H1 (cell line): ENCODE results near the gene VPS41. TPM values are rescaled to one million over a fixed set of nuclear protein-coding genes. Genes with fewer than 3 reads are reported as not detected.

ENCODE experiments used
- CTCF ChIA-PET: fragments of 300-600 bp; sonication (Branson Sonifier 250); formaldehyde crosslinking; loops from one replicate; lab custom pipeline; 2021; ENCODE audit not compliant: partially characterized antibody; lab: Charles Lee
- POLR2A ChIA-PET: fragments of 300-600 bp; sonication (Branson Sonifier 250); formaldehyde crosslinking; loops from one replicate; lab custom pipeline; 2021; ENCODE audit warnings: inconsistent platforms; ENCODE audit not compliant: partially characterized antibody; lab: Charles Lee
- DNase-seq, 2 experiments: peaks; one replicate each; pipeline versions ENCODE4 v3.0.0 to v3.0.0-alpha.2; 2010 to 2022; ENCODE audit warnings: low spot score in 2 of 2, low read depth in 1 of 2, mixed read lengths in 1 of 2
- FAIRE-seq: peaks from 2 replicates; lab custom pipeline; 2011; peaks lifted over from hg19 to GRCh38; lab: Jason Lieb, UNC
- H2AFZ ChIP-seq: 2 replicates; pipeline ENCODE4 v1.8.1; 2012; ENCODE audit warnings: low read length, inconsistent platforms
- H2AK5ac ChIP-seq: 2 replicates; pipeline ENCODE4 v1.6.1; 2013; ENCODE audit warnings: low read depth, low read length
- H2BK120ac ChIP-seq: replicated peaks from 2 replicates; pipeline ENCODE3; 2013; ENCODE audit warnings: low read depth, low read length, inconsistent platforms
- H2BK12ac ChIP-seq: 2 replicates; pipeline ENCODE4 v1.6.1; 2013; ENCODE audit warnings: low read depth, low read length
- H2BK15ac ChIP-seq: 2 replicates; pipeline ENCODE4 v1.6.1; 2013; ENCODE audit warnings: low read length
- H2BK20ac ChIP-seq: 2 replicates; pipeline ENCODE4 v1.6.1; 2013; ENCODE audit warnings: low read length
- H2BK5ac ChIP-seq: 2 replicates; pipeline ENCODE4 v1.6.1; 2013; ENCODE audit warnings: low read depth, low read length
- H3K14ac ChIP-seq: 2 replicates; pipeline ENCODE4 v1.6.1; 2013; ENCODE audit warnings: inconsistent platforms; ENCODE audit not compliant: insufficient read length
- H3K18ac ChIP-seq: 2 replicates; pipeline ENCODE4 v1.6.1; 2013; ENCODE audit warnings: low read length; ENCODE audit errors: extremely low read depth
- H3K23ac ChIP-seq: 2 replicates; pipeline ENCODE4 v1.6.1; 2013; ENCODE audit warnings: inconsistent platforms; ENCODE audit not compliant: insufficient read length
- H3K23me2 ChIP-seq: 2 replicates; pipeline ENCODE4 v1.6.1; 2013; ENCODE audit warnings: low read depth, low read length
- H3K27ac ChIP-seq: 2 replicates; pipeline ENCODE4 v1.6.1; 2011; ENCODE audit warnings: low read depth, low read length, inconsistent platforms
- H3K27me3 ChIP-seq, 4 experiments: replicated peaks in 1 of 4; 1 replicate in 1 of 4; 2 replicates in 3 of 4; pipeline versions ENCODE4 v1.6.1 to v1.8.1; 2011 to 2013; ENCODE audit warnings: low read length in 3 of 4, mild to moderate bottlenecking in 3 of 4, inconsistent platforms in 2 of 4, mixed read lengths in 2 of 4, moderate library complexity in 1 of 4; ENCODE audit not compliant: control insufficient read depth in 3 of 4, insufficient read depth in 3 of 4; ENCODE audit errors: extremely low read depth in 1 of 4
- H3K36me3 ChIP-seq, 4 experiments: 2 replicates each; pipeline versions ENCODE4 v1.6.1 to v1.8.1; 2011 to 2013; ENCODE audit warnings: mild to moderate bottlenecking in 4 of 4, low read length in 3 of 4, moderate library complexity in 2 of 4, control low read depth in 1 of 4, inconsistent platforms in 1 of 4; ENCODE audit not compliant: insufficient read depth in 4 of 4, control insufficient read depth in 2 of 4
- H3K4ac ChIP-seq: replicated peaks from 2 replicates; pipeline ENCODE3; 2013; ENCODE audit warnings: low read length, low read depth, mixed read lengths, inconsistent platforms; ENCODE audit not compliant: insufficient read length
- H3K4me1 ChIP-seq, 4 experiments: replicated peaks in 1 of 4; 1 replicate in 1 of 4; 2 replicates in 3 of 4; pipeline versions ENCODE4 v1.6.1 to v1.8.1; 2011 to 2013; ENCODE audit warnings: low read length in 3 of 4, inconsistent platforms in 2 of 4, mixed read lengths in 1 of 4; ENCODE audit not compliant: insufficient read depth in 4 of 4, control insufficient read depth in 3 of 4
- H3K4me2 ChIP-seq, 2 experiments: 2 replicates each; pipeline versions ENCODE4 v1.6.1 to v1.8.1; 2011 to 2013; ENCODE audit warnings: low read depth in 2 of 2, low read length in 2 of 2, control low read depth in 1 of 2, inconsistent platforms in 1 of 2, mild to moderate bottlenecking in 1 of 2; ENCODE audit not compliant: insufficient read depth in 1 of 2
- H3K4me3 ChIP-seq, 4 experiments: fragments of 200-600, 300-600 bp in 1 of 4; sonication (generic), shearing (Covaris generic), sonication (Bioruptor Twin) in 1 of 4; 2 replicates each; pipeline versions ENCODE4 v1.5.1 to v1.8.1; 2011 to 2016; ENCODE audit warnings: low read length in 4 of 4, low read depth in 3 of 4, control low read depth in 2 of 4, inconsistent platforms in 2 of 4, mild to moderate bottlenecking in 2 of 4, mixed read lengths in 1 of 4, moderate library complexity in 1 of 4; ENCODE audit not compliant: insufficient read depth in 2 of 4; ENCODE audit errors: extremely low read depth in 1 of 4
- H3K56ac ChIP-seq: replicated peaks from 2 replicates; pipeline ENCODE3; 2013; ENCODE audit warnings: low read depth, mild to moderate bottlenecking, mixed read lengths, low read length, inconsistent platforms; ENCODE audit not compliant: insufficient read length
- H3K79me1 ChIP-seq: 2 replicates; pipeline ENCODE4 v1.6.1; 2013; ENCODE audit warnings: low read depth, low read length, control low read depth
- H3K79me2 ChIP-seq, 2 experiments: 2 replicates each; pipeline versions ENCODE4 v1.6.1 to v1.8.1; 2012 to 2013; ENCODE audit warnings: low read length in 2 of 2, mild to moderate bottlenecking in 2 of 2, inconsistent platforms in 1 of 2; ENCODE audit not compliant: insufficient read depth in 2 of 2, control insufficient read depth in 1 of 2
- H3K9ac ChIP-seq, 4 experiments: replicated peaks in 1 of 4; 1 replicate in 1 of 4; 2 replicates in 3 of 4; pipeline versions ENCODE4 v1.6.1 to v1.8.1; 2011 to 2013; ENCODE audit warnings: low read depth in 3 of 4, low read length in 3 of 4, control low read depth in 2 of 4, mild to moderate bottlenecking in 2 of 4, moderate library complexity in 2 of 4, inconsistent platforms in 1 of 4; ENCODE audit errors: extremely low read depth in 1 of 4
- H3K9me3 ChIP-seq, 2 experiments: 2 replicates each; pipeline versions ENCODE4 v1.6.1 to v1.8.1; 2012 to 2013; ENCODE audit warnings: mild to moderate bottlenecking in 2 of 2, moderate library complexity in 2 of 2, control low read depth in 1 of 2, inconsistent platforms in 1 of 2, low read depth in 1 of 2, low read length in 1 of 2, mixed read lengths in 1 of 2; ENCODE audit not compliant: insufficient read depth in 2 of 2
- H4K20me1 ChIP-seq, 2 experiments: replicated peaks in 1 of 2; 2 replicates each; pipeline versions ENCODE3 to v1.8.1; 2011 to 2013; ENCODE audit warnings: inconsistent platforms in 2 of 2, low read length in 2 of 2, mild to moderate bottlenecking in 1 of 2; ENCODE audit not compliant: insufficient read depth in 2 of 2, control insufficient read depth in 1 of 2
- H4K5ac ChIP-seq: 2 replicates; pipeline ENCODE4 v1.6.1; 2013; ENCODE audit warnings: low read length, low read depth, mixed read lengths, inconsistent platforms; ENCODE audit not compliant: insufficient read length
- H4K8ac ChIP-seq: 2 replicates; pipeline ENCODE4 v1.8.0; 2013; ENCODE audit warnings: mild to moderate bottlenecking, moderate library complexity, low read length, inconsistent platforms; ENCODE audit not compliant: insufficient read depth; ENCODE audit errors: extremely low read depth
- H4K91ac ChIP-seq: replicated peaks from 2 replicates; pipeline ENCODE3; 2013; ENCODE audit warnings: low read length, mixed read lengths, inconsistent platforms; ENCODE audit not compliant: insufficient read length
- ASH2L ChIP-seq: fragments of 200-600, 300-600 bp; sonication (generic); IDR thresholded peaks from one replicate; pipeline ENCODE4 v1.7.1; 2017; ENCODE audit warnings: low read length
- TEAD4 ChIP-seq: IDR thresholded peaks from 2 replicates; pipeline ENCODE4 v1.6.1; 2012; ENCODE audit warnings: low read depth, low read length, inconsistent platforms, mixed read lengths
- WGBS, 2 experiments: shearing (Covaris generic) in 1 of 2; methylation state at CpG; one replicate each; pipeline versions ENCODE4 v1.1.6 to v1.1.7; 2013 to 2015; ENCODE audit warnings: low lambda C conversion rate in 2 of 2, mixed read lengths in 2 of 2, inconsistent platforms in 1 of 2, low coverage in 1 of 2, missing lambda C conversion rate in 1 of 2; ENCODE audit not compliant: insufficient replicate concordance in 2 of 2, insufficient coverage in 1 of 2, insufficient read length in 1 of 2; ENCODE audit errors: extremely low coverage in 1 of 2, missing lambda C conversion rate in 1 of 2; 5-methylcytosine and 5-hydroxymethylcytosine counted together
- polyA plus RNA-seq, 7 experiments: library from polyadenylated mRNA; depleted of rRNA in 3 of 7; stranded (reverse) in 5 of 7; unstranded in 2 of 7; fragments of >200 nt in 5 of 7; fragments of 200-250 nt in 2 of 7; gene quantifications; 1 replicate in 5 of 7; 2 replicates in 1 of 7; 4 replicates in 1 of 7; pipeline versions ENCODE4 v1.2.1 to v1.2.3, GENCODE V29; 2011 to 2013; ENCODE audit warnings: missing spikeins in 2 of 7, mixed read lengths in 2 of 7
- total RNA-seq: library from RNA; stranded (reverse); fragmentation: NEBNext Ultra II Directional; extraction: Animal tissue kit (Norgen Biotek cat#: 25700); gene quantifications from 2 replicates; pipeline ENCODE4 v1.2.1, GENCODE V29; 2021

The VPS41 gene
- total and polyA plus RNA-seq, 2 of the 8 experiments (the other 6 are each of a cell fraction or from before 2014, with no cell fraction given): 10.7 to 63.3 TPM

DNA sequence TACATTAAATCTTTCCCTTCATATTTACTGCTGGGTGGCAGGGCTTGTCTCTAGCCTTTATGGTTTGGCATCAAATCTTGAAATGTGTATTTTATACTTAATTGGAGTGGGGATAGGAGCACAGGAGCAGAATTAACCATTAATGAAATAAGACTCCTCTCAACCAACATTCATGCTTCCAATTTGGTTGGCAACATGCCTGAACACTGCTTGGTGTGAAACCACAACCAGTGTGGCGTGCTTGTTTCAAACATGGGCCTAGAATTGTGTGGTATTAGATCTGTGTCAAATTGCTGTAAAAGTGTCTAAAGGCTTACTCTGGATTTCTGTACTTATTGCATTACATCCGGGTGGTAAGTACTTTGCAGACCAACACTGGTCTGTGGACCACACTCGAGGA lies 25.1 kb upstream of the VPS41 start:
- WGBS, 2 experiments: 88% methylated on average over 3 of the region's 3 CpGs; no CpG with 5 or more reads in 1 of the 2 experiments
- Histone ChIP-seq H2BK5ac (no peak overlapping the region), H4K20me1 (no peaks in the 10 kb centered on the region), H2BK12ac (no peak overlapping the region), H3K4me1 (peaks cover 0 to 13% (median 0%) of the 10 kb centered on the region in 4 experiments; a peak in 2 of 7 replicates), H3K27me3 (no peaks in the 10 kb centered on the region), H3K9me3 (no peaks in the 10 kb centered on the region), H4K91ac (no peak overlapping the region), H3K9ac (no peak overlapping the region), H3K56ac (no peak overlapping the region), H3K79me2 (no peaks in the 10 kb centered on the region), H3K23me2 (no peaks in the 10 kb centered on the region), H3K4ac (no peak overlapping the region), H2BK15ac (no peak overlapping the region), H3K27ac (no peak overlapping the region), H3K18ac (no peak overlapping the region), H3K14ac (no peak overlapping the region), H3K79me1 (no peaks in the 10 kb centered on the region), H3K36me3 (no peaks in the 10 kb centered on the region), H2AFZ (no peak overlapping the region), H3K4me2 (no peak overlapping the region), H2BK120ac (no peak overlapping the region), H3K23ac (no peak overlapping the region), H3K4me3 (no peak overlapping the region), H4K5ac (no peak overlapping the region), H2BK20ac (no peak overlapping the region), H2AK5ac (no peak overlapping the region), H4K8ac (no peak overlapping the region)
- TF ChIP-seq ASH2L: no peak
- TF ChIP-seq TEAD4: no peak
- FAIRE-seq (no peak), DNase-seq (no peak)
- CTCF ChIA-PET: interaction anchor here (0.9 to 2.6 kb wide), 5 partner anchors 12 to 529 kb away, joined by 3 to 9 read pairs (median 6); partner anchors contain the start of gene VPS41
- POLR2A ChIA-PET: no interaction called here
